Endodermal cell (in vitro differentiated cells): ENCODE data around the gene ZNF286A. TPM values are rescaled to one million over a fixed set of nuclear protein-coding genes. Genes with fewer than 3 reads are reported as not detected.
"Not testable (repeated sequence)": the region's sequence is repeated elsewhere in the genome, so short reads cannot be mapped to it uniquely, and the experiment has no call there.

Experiments
- DNase-seq: peaks from one replicate; pipeline ENCODE4 v3.0.0-alpha.2; 2017
- H3K27ac ChIP-seq: 2 replicates; pipeline ENCODE4 v1.5.1; 2013; ENCODE audit warnings: mild to moderate bottlenecking, low read depth, low read length, moderate library complexity
- H3K27me3 ChIP-seq: 2 replicates; pipeline ENCODE4 v1.6.1; 2013; ENCODE audit warnings: mild to moderate bottlenecking, low read length, moderate library complexity; ENCODE audit not compliant: insufficient read depth, control insufficient read depth, poor library complexity, severe bottlenecking
- H3K36me3 ChIP-seq: 2 replicates; pipeline ENCODE4 v1.7.0; 2013; ENCODE audit warnings: mild to moderate bottlenecking, low read length, moderate library complexity; ENCODE audit not compliant: control insufficient read depth, insufficient read depth
- H3K4me1 ChIP-seq: one replicate; pipeline ENCODE4 v1.7.0; 2013; ENCODE audit warnings: low read length; ENCODE audit not compliant: control insufficient read depth, insufficient read depth
- H3K4me3 ChIP-seq: 2 replicates; pipeline ENCODE4 v1.5.1; 2013; ENCODE audit warnings: mild to moderate bottlenecking, low read length, moderate library complexity
- H3K9ac ChIP-seq: 2 replicates; pipeline ENCODE4 v1.6.1; 2013; ENCODE audit warnings: mild to moderate bottlenecking, low read length, moderate library complexity; ENCODE audit not compliant: poor library complexity, severe bottlenecking; ENCODE audit errors: extremely low read depth
- H3K9me3 ChIP-seq: 2 replicates; pipeline ENCODE4 v1.6.1; 2013; ENCODE audit warnings: mild to moderate bottlenecking, low read length, moderate library complexity; ENCODE audit not compliant: control insufficient read depth
- H3K27ac Mint-ChIP-seq: 2 replicates; pipeline ENCODE4 v1.8.0; 2020; ENCODE audit warnings: mixed read lengths
- H3K27me3 Mint-ChIP-seq: 2 replicates; pipeline ENCODE4 v1.8.0; 2021; ENCODE audit warnings: mild to moderate bottlenecking, mixed read lengths; ENCODE audit not compliant: insufficient read depth
- H3K36me3 Mint-ChIP-seq: 2 replicates; pipeline ENCODE4 v1.8.0; 2020; ENCODE audit warnings: low read depth, mixed read lengths
- H3K4me1 Mint-ChIP-seq: 2 replicates; pipeline ENCODE4 v1.8.0; 2020; ENCODE audit warnings: mixed read lengths
- H3K4me3 Mint-ChIP-seq: 2 replicates; pipeline ENCODE4 v1.8.0; 2020; ENCODE audit warnings: mild to moderate bottlenecking, moderate library complexity, mixed read lengths
- H3K9me3 Mint-ChIP-seq: 2 replicates; pipeline ENCODE4 v1.8.0; 2020; ENCODE audit warnings: mild to moderate bottlenecking, mixed read lengths
- CTCF ChIP-seq: fragments of 200-600 bp; sonication (generic); conservative IDR thresholded peaks from 2 replicates; pipeline ENCODE4 v1.5.0; 2021; ENCODE audit warnings: antibody characterized with exemption, mild to moderate bottlenecking
- WGBS, 2 experiments: methylation state at CpG; one replicate each; pipeline versions ENCODE4 v1.1.5 to v1.1.7; 2013; ENCODE audit warnings: missing lambda C conversion rate in 2 of 2, mixed read lengths in 1 of 2; ENCODE audit not compliant: insufficient coverage in 1 of 2, insufficient read length in 1 of 2; 5-methylcytosine and 5-hydroxymethylcytosine counted together
- total RNA-seq, 2 donors: library from RNA; stranded (reverse); fragmentation: NEBNext Ultra II Directional in 1 of 2; extraction: Animal tissue kit (Norgen Biotek cat#: 25700) in 1 of 2; gene quantifications; 2 replicates in 1 of 2; 3 replicates in 1 of 2; pipeline ENCODE4 v1.2.1, GENCODE V29; 2021

ZNF286A gene
- total RNA-seq, 2 donors from 2014 or later = 75.1 to 81.2 TPM

GRCh38 chr17:15669526-15669925 is 30.0 kb upstream of the ZNF286A start:
- not testable (repeated sequence) for H3K4me3 Mint-ChIP-seq, H3K27ac Mint-ChIP-seq, H3K27me3 ChIP-seq, H3K4me1 Mint-ChIP-seq, H3K4me3 ChIP-seq, H3K36me3 ChIP-seq, H3K9me3 ChIP-seq, H3K9ac ChIP-seq, H3K27me3 Mint-ChIP-seq, H3K4me1 ChIP-seq, DNase-seq, H3K9me3 Mint-ChIP-seq, H3K27ac ChIP-seq
- TF ChIP-seq CTCF = peak; percentile 18
- H3K36me3 Mint-ChIP-seq = peaks cover 14% of the 10 kb centered on the region
- 74% methylated on average over 4 of the region's 5 CpGs; no CpG with 5 or more reads in 1 of the 2 experiments for WGBS, 2 experiments

DNA sequence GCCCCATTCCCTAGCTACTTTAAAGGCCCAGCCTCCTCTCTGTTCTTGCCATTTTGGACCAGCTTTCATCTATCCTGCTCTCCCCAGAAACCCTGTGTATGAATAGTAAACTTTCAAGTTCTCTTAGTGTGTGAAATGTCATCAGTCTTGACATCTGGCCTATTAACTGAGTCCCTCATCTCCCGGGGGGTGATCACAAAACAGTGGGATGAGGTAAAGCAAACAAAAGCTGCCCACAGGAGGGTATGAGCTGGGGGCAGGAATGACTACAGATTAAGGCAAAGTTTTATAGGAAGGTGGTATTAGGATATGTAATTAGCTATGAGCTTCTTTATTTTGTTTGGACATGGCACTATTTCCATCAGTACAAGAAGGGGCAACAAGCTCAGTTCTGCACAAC is 24.9 kb upstream of the ZNF286A start:
- H3K4me1 ChIP-seq, H3K9ac ChIP-seq, H3K27me3 Mint-ChIP-seq, H3K27ac ChIP-seq, H3K4me1 Mint-ChIP-seq, H3K4me3 Mint-ChIP-seq, H3K36me3 ChIP-seq, H3K9me3 Mint-ChIP-seq, H3K27me3 ChIP-seq, H3K9me3 ChIP-seq, H3K4me3 ChIP-seq, DNase-seq, H3K27ac Mint-ChIP-seq: not testable (repeated sequence)
- peaks cover 38% of the 10 kb centered on the region for H3K36me3 Mint-ChIP-seq
- WGBS, 2 experiments = 93% methylated on average over 1 of the region's 1 CpG; no CpG with 5 or more reads in 1 of the 2 experiments

DNA sequence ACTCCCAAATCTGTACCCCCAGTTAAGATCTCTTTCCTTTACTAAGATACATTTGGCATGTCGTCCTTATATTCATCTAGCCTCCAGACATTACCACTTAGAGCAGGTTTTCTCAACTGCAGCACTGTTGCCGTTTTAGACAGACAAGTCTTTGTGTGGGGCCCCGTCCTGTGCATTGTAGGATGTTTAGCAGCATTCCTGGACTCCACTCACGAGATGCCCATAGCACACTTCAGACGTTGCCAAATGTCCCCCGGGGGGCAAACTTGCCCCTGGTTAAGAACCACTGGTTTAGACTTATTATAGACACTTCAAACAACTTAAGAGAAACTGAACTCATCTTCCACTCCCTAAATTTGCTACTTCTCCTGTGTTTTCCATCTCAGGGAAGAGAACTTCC is 23.6 kb upstream of the ZNF286A start:
- DNase-seq, H3K27me3 ChIP-seq, H3K27me3 Mint-ChIP-seq, H3K27ac ChIP-seq, H3K9me3 ChIP-seq, H3K9ac ChIP-seq, H3K4me3 Mint-ChIP-seq, H3K27ac Mint-ChIP-seq, H3K9me3 Mint-ChIP-seq, H3K4me3 ChIP-seq, H3K4me1 ChIP-seq, H3K4me1 Mint-ChIP-seq: not testable (repeated sequence)
- 96 to 100% methylated on average over 2 to 6 of the region's 6 CpGs for WGBS, 2 experiments
- peaks cover 12% of the 10 kb centered on the region for H3K36me3 ChIP-seq
- peaks cover 47% of the 10 kb centered on the region for H3K36me3 Mint-ChIP-seq

- H3K9me3 ChIP-seq, H3K9ac ChIP-seq, H3K27ac Mint-ChIP-seq, H3K27ac ChIP-seq, H3K27me3 ChIP-seq, H3K36me3 ChIP-seq, H3K4me1 Mint-ChIP-seq, H3K4me1 ChIP-seq, H3K27me3 Mint-ChIP-seq, DNase-seq, H3K9me3 Mint-ChIP-seq: not testable (repeated sequence)
- Mint-ChIP-seq H3K4me3 (peak overlapping the region; percentile 90), H3K36me3 (peaks cover 19% of the 10 kb centered on the region)
- peak overlapping the region; percentile 78 for H3K4me3 ChIP-seq
- WGBS, 2 experiments = 86 to 98% methylated on average over 3 of the region's 3 CpGs
Measured at GRCh38 chr17:15683135-15683534, 16.4 kb upstream of the ZNF286A start.
